ENCODE measurements around the gene FGF11.
"Not testable (repeated sequence)": the region's sequence is repeated elsewhere in the genome, so short reads cannot be mapped to it uniquely, and the experiment has no call there.

Gene FGF11

DNA sequence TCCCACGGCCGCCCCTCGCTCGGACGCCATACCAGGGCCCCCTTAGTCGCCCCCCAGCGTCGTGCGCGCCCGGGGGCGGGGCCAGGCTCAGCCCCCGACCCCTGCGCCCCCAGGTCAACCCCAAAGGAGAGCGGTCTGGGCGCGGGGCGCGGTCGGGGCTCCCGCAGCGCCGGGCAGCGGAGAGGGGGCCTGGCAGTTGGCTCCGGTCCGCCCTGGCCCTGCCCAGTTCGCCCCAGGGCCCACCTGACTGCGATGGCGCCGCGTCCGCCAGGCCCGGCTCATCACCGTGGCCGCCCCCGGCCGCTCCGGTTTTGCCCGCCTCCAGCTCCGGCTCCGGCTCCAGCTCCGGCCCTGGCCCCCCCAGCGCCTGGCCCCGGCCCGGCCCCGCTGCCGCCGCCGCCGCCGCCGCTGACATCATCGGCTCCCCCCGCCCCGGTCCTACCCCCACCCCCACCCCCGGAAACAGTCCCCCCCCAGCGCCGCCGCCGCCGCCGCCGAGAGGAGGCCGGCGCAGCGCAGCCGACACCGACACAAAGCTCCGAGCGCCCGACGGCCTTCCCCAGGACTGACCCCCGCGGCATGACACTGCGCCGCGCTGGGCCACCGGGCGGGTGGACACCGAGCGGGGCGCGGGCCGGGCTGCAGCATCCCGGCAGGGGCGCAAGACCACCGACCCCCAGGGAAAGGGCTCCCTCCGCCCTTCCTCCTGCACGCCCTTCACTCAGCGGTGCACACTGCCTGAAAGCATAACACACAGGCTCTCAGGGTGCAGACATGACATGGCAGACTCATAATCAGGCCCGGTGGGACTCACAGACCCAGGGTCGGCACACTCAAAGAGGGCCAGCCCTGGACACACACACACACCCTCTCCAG is 40.1 kb downstream of the FGF11 start, which contains the start of gene ZBTB4:
ZBTB4 (minus strand) TSS at position 419 of the 876 bp plus-strand sequence. CDS start 12,830 bp downstream, outside the sequence.
- DNase-seq (ENCODE audit: low spot score): peak; percentile 60

GRCh38 chr17:7480089-7480384 is 40.7 kb downstream of the FGF11 start:
- DNase-seq (ENCODE audit: low spot score): no peak

DNA sequence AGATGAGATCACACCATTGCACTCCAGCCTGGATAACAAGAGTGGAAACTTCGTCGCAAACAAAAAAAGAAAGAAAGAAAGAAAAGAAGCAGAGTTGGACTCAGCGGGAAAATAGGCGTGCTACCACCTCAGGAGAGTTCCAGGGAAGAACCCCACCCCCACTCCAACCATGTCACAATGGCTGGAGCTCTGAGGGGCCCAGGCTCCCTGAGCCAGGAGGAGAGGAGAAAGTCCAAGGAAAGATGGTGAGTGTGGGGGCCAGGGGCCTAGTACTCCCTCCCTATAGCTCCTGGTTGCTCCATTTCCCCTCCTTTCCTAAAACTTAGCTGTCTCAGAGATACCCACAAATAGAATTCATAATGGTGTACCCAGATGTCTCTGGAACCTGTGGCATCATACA is 42.0 kb downstream of the FGF11 start, which contains the start of gene SLC35G6:
SLC35G6 (plus strand) TSS at position 172 of the 400 bp plus-strand sequence; CDS start at position 243, 71 bp downstream.
- not testable (repeated sequence) for DNase-seq (ENCODE audit: low spot score)

DNA sequence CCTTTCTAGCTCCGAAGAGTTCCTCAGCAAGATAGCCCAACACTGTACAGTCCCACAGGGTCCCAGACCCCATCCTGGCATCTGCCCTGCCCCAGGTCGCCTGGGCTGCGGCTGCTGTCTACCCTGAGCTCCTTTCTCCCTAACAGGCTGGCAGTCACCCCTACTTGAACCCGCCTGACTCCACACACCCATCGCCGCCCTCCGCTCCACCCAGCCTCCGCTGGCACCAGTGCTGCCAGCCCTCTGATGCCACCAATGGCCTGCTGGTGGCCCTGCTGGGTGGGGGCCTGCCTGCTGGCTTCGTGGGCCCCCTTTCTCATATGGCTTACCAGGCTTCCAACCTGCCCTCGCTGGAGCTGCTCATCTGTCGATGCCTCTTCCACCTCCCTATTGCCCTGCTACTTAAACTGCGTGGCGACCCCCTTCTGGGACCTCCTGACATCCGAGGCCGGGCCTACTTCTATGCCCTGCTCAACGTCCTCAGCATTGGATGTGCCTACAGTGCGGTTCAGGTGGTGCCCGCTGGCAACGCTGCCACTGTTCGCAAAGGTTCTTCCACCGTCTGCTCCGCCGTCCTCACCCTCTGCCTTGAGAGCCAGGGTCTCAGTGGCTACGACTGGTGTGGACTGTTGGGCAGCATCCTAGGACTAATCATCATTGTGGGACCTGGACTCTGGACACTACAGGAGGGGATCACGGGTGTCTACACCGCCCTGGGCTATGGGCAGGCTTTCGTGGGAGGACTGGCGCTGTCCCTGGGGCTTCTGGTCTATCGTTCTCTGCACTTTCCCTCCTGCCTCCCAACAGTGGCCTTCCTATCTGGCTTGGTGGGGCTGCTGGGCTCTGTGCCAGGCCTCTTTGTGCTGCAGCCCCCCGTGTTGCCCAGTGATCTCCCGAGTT is 42.8 kb downstream of the FGF11 start:
- DNase-seq (ENCODE audit: low spot score): not testable (repeated sequence)

- not testable (repeated sequence) for DNase-seq (ENCODE audit: low spot score)
These were observed 43.4 kb downstream of the FGF11 start for GRCh38 chr17:7482742-7483088.

DNA sequence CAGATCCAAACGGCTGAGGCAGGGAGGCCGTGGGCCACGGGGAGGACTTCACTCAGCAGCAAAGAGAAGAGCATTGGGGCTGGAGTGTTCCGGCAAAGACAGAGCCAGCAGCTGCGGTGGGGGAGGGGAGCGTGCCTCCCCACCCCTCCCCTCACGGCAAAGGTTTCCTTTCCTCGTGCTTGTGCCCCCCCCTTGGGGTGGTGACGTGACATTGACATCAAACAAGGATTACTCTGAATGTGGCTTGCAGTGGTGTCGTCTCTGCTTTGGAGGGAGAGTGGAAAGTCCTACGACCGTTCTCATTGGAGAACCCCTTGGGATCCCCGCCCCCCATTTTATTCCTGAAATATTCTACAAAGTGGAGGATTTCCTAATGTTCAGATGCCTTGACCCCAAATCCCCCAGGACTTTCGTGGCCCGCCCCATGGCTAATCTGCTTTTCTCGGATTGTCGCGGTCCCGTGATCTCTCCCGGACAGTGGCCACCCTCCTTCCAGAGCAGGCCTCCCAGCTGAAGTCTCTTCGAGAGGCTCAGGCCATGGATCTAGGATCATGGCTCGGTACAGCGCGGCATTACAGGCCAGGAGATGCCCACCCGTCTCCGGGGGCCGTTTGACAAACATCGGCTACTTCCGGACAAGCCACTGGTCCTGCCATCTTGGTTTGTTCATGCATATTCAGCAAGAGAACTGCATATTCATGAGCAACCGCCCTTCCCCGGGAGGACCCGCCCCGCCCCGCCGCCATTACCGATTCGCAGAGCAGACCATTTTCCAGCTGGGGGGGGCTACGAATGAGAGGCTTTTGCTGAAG is 44.1 kb downstream of the FGF11 start:
- DNase-seq (ENCODE audit: low spot score): peak; percentile 93

DNA sequence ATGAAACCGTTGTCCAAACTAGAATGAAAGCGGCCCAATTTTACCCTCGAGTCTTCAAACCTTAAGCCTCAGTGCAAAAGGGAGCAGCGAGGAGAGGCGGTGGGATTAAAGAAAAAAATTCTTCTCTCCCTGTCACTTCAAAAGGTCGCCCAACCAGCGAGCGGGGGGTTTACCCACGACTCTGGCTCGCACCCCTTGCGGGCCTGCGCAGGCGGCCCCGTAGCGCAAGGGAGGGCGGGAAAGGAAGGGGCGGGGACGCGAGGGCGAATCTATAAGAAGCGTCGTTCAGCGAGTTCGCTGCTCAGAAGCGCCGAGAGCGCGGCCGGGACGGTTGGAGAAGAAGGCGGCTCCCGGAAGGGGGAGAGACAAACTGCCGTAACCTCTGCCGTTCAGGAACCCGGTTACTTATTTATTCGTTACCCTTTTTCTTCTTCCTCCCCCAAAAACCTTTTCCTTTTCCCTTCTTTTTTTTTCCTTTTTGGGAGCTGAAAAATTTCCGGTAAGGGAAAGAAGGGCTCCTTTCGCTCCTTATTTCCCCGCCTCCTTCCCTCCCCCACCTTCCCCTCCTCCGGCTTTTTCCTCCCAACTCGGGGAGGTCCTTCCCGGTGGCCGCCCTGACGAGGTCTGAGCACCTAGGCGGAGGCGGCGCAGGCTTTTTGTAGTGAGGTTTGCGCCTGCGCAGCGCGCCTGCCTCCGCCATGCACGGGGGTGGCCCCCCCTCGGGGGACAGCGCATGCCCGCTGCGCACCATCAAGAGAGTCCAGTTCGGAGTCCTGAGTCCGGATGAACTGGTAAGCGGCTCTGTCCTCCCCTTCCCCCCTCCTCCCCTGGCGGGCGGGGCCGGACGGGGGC is 45.0 kb downstream of the FGF11 start, which contains the start of gene POLR2A:
POLR2A (plus strand) TSS at position 300 of the 852 bp plus-strand sequence.
- DNase-seq (ENCODE audit: low spot score): peak; percentile 99

GRCh38 chr17:7484919-7485377 is 45.6 kb downstream of the FGF11 start:
- DNase-seq (ENCODE audit: low spot score): no peak

DNA sequence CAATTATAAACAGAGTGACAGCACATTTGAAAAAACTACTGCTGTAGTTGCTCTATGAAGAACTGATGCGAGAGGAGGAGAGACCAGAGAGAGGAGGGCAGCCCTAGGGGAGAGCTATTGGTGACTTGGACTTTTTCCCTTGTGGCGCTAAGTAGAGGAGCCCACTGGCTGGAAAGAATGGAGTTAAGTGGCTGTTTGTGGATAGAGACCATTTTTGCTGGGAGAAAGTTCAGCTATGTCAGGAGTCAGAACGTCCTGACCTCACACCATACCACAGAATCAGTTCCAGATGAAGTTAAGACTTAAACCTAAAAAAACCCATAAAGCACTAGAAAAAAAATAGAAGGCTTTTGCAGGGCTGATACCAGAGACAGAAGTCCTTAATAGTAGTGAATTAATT is 46.9 kb downstream of the FGF11 start:
- DNase-seq (ENCODE audit: low spot score): no peak

DNA sequence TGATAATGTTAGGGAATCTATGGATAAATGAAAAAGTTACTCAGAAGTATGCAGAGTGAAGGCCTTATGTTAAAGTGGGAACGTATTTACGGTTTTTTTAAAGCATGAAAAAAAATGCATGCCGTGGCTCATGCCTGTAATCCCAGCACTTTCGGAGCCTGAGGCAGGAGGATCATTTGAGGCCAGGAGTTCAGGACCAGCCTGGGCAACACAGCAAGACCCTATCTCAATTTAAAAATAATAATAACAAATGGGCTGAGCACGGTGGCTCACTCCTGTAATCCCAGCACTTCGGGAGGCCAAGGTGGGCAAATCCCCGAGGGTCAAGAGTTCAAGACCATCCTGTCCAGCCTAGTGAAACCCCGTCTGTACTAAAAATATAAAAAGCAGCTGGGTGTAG is 50.8 kb downstream of the FGF11 start:
- DNase-seq (ENCODE audit: low spot score): no peak

- no peak for DNase-seq (ENCODE audit: low spot score)
These were observed 52.3 kb downstream of the FGF11 start for GRCh38 chr17:7491583-7491982.

- DNase-seq (ENCODE audit: low spot score): no peak
These were observed 54.6 kb downstream of the FGF11 start for GRCh38 chr17:7493941-7494340.

All from kidney tubule cell (primary cell).